ENCODE data around the gene MYO9A.

- TF ChIP-seq CTCF (IDR thresholded peaks at IDR 0.05) (no peak), POLR2A (IDR thresholded peaks at IDR 0.05) (no peak)
Observed at GRCh38 chr15:71790081-71790480, 327.9 kb downstream of the MYO9A start.
